Subcutaneous adipose tissue (tissue), 4 donors: Measurements from ENCODE around the gene AKT1. TPM values are rescaled to one million over a fixed set of nuclear protein-coding genes. Genes with fewer than 3 reads are reported as not detected.

Source experiments
- total RNA-seq, 4 donors: library from RNA; depleted of rRNA; stranded (reverse); fragments of >200 nt; gene quantifications; one replicate each; pipeline ENCODE4 v1.1.0, GENCODE V29; 2016
- TF ChIP-seq, protein P1 (sequence below): fragments of 450-650 bp; IDR thresholded peaks from one replicate; pipeline ENCODE4 v1.5.1; 2016; ENCODE audit warnings: low read depth, mild to moderate bottlenecking, control low read depth, antibody characterized with exemption, moderate library complexity

Gene AKT1
- total RNA-seq, 4 donors from 2014 or later: 70.9 to 264 (median 110) TPM

DNA sequence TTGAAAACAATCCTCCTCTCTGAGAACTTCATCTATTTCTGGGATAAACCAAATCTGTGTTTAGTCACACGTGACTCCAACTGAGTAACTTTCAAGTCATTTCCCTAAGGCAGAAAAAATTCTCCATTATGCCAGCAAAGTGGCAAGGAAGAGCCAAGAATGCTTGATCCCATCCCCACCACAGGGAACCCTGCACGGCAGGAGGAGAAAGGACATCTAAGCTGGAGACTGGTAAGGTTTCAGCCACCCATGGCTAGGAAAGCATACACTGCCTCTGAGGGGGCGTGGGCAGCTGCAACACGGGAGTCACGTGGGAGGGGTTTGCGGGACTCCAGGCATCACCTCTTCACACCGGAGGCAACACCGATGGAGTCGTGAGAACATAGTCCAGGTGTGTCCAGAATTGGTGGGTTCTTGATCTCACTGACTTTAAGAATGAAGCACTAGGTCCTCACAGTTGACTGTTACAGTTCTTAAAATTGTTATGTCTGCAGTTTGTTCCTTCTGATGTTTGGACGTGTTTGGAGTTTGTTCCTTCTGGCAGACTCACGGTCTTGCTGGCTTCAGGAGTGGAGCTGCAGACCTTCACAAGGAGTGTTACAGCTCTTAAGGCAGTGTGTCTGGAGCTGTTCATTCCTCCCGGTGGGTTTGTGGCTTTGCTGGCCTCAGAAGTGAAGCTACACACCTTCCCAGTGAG lies 45.3 kb downstream of the AKT1 start:
- TF ChIP-seq, protein P1, sequence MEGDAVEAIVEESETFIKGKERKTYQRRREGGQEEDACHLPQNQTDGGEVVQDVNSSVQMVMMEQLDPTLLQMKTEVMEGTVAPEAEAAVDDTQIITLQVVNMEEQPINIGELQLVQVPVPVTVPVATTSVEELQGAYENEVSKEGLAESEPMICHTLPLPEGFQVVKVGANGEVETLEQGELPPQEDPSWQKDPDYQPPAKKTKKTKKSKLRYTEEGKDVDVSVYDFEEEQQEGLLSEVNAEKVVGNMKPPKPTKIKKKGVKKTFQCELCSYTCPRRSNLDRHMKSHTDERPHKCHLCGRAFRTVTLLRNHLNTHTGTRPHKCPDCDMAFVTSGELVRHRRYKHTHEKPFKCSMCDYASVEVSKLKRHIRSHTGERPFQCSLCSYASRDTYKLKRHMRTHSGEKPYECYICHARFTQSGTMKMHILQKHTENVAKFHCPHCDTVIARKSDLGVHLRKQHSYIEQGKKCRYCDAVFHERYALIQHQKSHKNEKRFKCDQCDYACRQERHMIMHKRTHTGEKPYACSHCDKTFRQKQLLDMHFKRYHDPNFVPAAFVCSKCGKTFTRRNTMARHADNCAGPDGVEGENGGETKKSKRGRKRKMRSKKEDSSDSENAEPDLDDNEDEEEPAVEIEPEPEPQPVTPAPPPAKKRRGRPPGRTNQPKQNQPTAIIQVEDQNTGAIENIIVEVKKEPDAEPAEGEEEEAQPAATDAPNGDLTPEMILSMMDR: no peak

DNA sequence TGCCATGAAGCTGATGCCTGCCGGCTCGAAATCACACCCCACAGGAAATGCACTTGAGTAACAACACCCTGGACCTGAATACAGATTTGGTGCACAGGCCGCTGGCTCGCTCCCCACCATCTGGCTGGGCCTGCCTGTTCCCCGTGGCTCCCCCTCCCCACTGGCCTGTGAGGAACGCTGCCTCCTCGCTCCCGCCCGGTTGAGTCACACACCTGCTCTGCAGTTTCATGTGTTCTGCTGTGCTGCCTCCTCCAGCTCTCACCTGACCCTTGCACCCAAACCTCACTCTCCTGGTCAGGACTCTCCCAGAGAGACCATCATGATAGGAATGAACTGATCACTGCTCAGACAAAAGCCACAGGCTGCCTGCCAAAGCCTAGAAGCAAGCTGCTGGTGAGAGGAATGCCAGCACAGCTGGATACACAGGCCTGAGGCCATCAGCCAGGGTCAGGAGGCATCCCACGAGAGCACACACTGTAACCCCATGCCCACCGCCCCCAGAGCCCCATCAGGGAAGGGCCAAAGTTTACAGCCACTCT lies 46.4 kb downstream of the AKT1 start:
- TF ChIP-seq, protein P1: no peak

DNA sequence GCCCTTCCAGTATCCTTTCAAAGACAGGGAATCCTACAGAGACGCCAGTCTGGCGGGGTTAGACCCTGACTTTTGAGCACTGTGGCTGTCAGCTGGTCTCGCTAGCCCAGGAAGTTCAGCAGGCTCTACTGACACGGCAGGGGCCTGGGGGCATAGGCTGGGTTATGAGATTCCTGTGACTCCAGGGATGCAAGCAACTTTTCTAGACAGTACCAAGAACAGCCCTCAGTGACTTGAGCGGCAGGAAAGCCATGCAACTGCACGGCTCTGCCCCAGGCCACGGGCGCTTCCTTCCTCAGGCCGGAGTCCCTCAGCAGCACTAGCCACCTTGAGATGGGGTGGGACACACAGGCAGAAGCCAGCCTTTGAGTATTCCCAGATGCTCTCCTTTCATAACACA lies 47.7 kb downstream of the AKT1 start:
- TF ChIP-seq, protein P1: no peak

DNA sequence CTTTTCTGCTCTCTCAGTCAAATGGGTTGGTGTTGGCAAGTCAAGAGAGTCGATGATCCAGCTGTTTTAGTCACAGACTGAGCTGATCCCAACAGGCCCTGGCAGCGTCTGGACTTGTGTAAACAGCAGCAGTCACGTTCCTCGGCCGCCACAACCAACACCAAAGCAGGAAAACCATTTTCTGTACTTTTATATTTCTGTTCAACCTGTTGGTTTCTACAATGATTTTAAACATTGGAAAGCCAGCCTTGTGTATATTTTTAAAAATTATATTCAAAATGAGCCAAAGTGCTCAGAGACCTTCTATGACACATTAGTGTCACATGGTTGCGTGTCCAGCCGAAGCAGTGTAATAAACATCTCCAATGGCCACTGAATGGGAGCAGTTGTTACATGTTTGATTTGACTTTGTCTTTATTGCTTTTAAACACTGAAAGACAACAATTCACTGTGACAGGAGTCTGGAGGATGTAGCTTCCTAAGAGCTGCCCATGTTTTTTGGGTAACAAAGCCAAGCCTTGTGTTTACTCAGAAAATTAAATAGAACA lies 48.5 kb downstream of the AKT1 start:
- TF ChIP-seq, protein P1: no peak

DNA sequence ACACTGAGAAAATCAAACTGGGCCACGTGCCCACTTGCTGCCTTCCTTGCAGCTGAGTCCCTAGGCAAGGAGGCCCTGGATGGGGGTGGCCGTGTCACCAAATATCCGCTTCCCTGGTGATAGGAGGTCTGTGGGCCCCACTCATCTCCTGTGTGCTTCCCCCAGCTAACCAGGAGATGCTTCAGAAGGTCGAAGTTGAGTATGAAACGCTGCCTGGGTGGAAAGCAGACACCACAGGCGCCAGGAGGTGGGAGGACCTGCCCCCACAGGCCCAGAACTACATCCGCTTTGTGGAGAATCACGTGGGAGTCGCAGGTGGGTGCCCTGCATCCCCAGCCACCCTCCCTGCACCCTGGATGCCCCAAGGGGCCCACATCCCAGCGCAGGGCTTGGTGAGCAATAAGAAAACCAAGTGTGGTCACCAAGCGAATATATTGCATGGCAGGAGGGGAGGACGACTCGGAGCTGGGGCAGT lies 49.4 kb downstream of the AKT1 start:
- TF ChIP-seq, protein P1: no peak

DNA sequence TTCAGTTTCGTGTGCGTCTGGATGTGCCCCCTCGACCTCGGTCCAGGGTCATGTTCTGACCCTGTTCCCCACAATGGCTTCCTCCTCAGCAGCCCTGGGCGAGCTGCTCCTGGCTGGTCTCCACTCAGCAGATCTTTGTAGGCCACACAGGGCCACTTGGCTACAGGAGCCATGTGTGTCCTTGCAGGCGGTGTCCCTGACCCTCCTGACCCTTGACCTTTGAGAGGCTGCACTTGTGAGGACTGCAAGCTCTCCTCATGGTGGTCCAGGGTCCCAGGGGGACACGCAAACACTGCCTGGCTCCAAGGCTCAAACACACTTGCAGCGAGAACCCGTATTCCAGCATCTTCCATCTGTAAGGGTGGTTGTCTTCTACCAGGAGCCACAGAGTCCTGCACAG lies 50.1 kb downstream of the AKT1 start:
- TF ChIP-seq, protein P1: no peak

DNA sequence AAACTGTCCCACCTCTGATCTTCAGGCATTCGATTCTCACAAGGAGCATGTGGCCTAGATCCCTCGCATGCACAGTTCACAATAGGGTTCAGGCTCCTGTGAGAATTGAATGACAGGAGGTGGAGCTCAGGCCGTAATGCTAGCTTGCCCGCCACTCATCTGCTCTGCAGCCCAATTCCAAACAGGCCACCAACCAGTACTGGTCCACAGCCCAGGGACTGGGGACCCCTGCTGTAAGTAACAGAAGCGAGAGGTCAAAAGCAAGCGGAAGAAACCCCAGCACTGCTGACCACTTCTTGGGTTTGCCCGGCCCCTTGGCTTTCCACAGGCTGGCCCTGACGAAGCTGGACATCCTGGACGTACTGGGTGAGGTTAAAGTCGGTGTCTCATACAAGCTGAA lies 51.1 kb downstream of the AKT1 start:
- TF ChIP-seq, protein P1: no peak
